Fibroblast of villous mesenchyme (primary cell): ENCODE measurements around the gene SP100. TPM values are rescaled to one million over a fixed set of nuclear protein-coding genes. Genes with fewer than 3 reads are reported as not detected.
"Not testable (repeated sequence)": the region's sequence is repeated elsewhere in the genome, so short reads cannot be mapped to it uniquely, and the experiment has no call there.

Source experiments
- DNase-seq: peaks from one replicate; pipeline ENCODE4 v3.0.0-alpha.2; 2010; ENCODE audit warnings: low read depth
- H3K4me3 ChIP-seq: 2 replicates; pipeline ENCODE4 v1.5.1; 2011; ENCODE audit warnings: low read depth, mild to moderate bottlenecking, low read length
- CTCF ChIP-seq: IDR thresholded peaks from 2 replicates; pipeline ENCODE4 v1.5.1; 2012; ENCODE audit warnings: low read depth, mild to moderate bottlenecking, low read length; ENCODE audit not compliant: insufficient read depth
- total RNA-seq: library from RNA; depleted of rRNA; stranded (reverse); fragments of >200 nt; gene quantifications from 2 replicates; pipeline ENCODE4 v1.2.3, GENCODE V29; 2012

SP100 gene
- total RNA-seq, 1 donor, result 119 TPM

- TF ChIP-seq CTCF, result no peak
- DNase-seq, result no peak
- H3K4me3 ChIP-seq, result no peak overlapping the region
Observed at GRCh38 chr2:230400454-230400853, 15.5 kb upstream of the SP100 start.

DNA sequence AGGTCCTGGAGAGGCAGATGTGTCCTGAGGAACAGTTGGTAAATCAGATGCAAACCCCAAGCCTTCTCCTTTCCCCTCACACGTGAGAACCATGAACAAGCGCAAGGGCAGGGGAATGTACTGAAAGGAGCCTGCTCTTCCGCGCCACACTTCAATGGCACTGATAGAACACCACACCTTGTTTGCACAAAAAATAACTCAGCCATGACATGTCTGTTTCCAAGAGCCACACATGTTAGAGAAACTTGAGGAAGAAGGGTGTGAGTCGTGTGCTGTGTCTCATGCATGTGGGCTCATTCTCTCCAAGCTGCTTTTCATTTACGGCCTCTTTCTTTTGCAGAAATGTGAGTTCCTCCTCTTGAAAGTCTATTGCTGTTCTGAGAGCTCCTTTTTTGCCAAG lies 15.0 kb upstream of the SP100 start:
- DNase-seq, H3K4me3 ChIP-seq: not testable (repeated sequence)

- TF ChIP-seq CTCF, result no peak
- no peak for DNase-seq
- no peak overlapping the region for H3K4me3 ChIP-seq
Observed at GRCh38 chr2:230403746-230404145, 12.3 kb upstream of the SP100 start.

GRCh38 chr2:230405824-230406223 lies 10.2 kb upstream of the SP100 start:
- DNase-seq, result no peak
- TF ChIP-seq CTCF, result no peak
- H3K4me3 ChIP-seq, result no peak overlapping the region

GRCh38 chr2:230408244-230408842 lies 7.7 kb upstream of the SP100 start:
- no peak overlapping the region for H3K4me3 ChIP-seq
- TF ChIP-seq CTCF, result no peak
- peak; percentile 67 for DNase-seq

DNA sequence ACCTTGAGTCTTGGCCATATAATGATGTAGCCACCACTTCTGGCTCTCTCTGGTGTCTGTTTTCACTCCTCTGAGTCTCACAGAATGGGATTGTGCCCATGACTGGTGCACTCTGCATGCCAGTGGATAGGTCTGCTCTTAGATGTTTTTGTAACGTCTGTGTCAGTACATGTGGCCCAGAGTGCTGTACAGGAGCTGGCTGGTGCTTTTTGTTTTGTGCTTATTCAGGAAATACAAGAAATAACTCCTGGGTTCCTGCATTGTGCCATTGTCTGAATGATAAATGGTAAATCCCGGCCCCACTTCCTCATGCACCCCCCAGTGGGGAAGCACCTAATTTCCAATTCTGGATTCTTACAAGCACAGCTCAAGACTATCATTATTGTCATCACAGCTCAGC lies 6.7 kb upstream of the SP100 start:
- DNase-seq, H3K4me3 ChIP-seq: not testable (repeated sequence)

DNA sequence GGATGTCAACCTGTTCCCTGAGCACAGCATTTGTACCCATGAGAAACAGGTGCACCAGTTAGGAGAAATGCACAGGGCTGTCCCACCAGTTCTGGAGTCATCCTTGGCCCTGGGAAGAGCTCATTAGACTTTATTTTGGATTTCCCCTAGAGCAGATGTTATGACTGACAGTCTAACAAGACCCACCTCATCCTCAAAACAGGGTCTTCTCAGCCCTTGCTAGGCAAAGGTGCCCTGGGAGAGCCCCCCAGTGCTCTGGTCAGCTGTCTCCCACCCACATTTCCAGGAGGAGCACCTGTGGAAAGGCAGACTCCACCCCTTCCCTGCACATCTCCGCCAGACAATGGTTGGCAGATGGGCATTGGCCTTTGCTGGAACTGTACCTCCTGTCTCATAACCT lies 5.7 kb upstream of the SP100 start:
- no peak overlapping the region for H3K4me3 ChIP-seq
- no peak for DNase-seq
- no peak for TF ChIP-seq CTCF

GRCh38 chr2:230410861-230411569 lies 5.0 kb upstream of the SP100 start:
- no peak for DNase-seq
- H3K4me3 ChIP-seq, result peak overlapping the region; percentile 63
- TF ChIP-seq CTCF, result no peak
